DOHH2 (cell line): ENCODE results near the gene ANGPTL1.

ENCODE experiments used
- EZH2phosphoT487 ChIP-seq: fragments of 200-600 bp; sonication (generic); IDR thresholded peaks from 2 replicates; pipeline ENCODE4 v1.6.1; 2017; ENCODE audit warnings: borderline replicate concordance, mild to moderate bottlenecking, antibody characterized with exemption, low read length, moderate library complexity, mixed read lengths
- TF ChIP-seq, protein P1 (sequence below): fragments of 200-600 bp; sonication (generic); IDR thresholded peaks from one replicate; pipeline ENCODE4 v1.5.1; 2014; ENCODE audit warnings: antibody characterized with exemption, mild to moderate bottlenecking, low read depth, low read length; ENCODE audit not compliant: poor library complexity, severe bottlenecking

DNA sequence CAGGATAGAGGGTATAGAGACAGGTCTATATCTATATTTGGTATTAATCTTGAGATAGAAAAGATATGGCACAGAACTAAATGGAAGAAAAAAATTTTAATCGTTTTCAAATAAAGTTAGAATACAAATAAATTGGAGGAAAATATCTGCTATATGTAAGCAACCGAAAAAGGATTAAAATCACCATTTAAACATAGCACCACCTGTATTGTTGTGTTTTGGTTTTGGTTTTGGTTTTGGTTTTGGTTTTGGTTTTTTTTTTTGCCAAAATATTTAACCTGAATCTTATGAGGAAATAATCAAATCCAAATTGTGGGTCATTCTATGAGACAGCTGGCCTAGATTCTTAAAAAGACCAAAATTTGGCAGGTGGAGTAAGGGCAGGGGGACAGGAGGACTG lies 28.5 kb upstream of the ANGPTL1 start:
- TF ChIP-seq, protein P1, sequence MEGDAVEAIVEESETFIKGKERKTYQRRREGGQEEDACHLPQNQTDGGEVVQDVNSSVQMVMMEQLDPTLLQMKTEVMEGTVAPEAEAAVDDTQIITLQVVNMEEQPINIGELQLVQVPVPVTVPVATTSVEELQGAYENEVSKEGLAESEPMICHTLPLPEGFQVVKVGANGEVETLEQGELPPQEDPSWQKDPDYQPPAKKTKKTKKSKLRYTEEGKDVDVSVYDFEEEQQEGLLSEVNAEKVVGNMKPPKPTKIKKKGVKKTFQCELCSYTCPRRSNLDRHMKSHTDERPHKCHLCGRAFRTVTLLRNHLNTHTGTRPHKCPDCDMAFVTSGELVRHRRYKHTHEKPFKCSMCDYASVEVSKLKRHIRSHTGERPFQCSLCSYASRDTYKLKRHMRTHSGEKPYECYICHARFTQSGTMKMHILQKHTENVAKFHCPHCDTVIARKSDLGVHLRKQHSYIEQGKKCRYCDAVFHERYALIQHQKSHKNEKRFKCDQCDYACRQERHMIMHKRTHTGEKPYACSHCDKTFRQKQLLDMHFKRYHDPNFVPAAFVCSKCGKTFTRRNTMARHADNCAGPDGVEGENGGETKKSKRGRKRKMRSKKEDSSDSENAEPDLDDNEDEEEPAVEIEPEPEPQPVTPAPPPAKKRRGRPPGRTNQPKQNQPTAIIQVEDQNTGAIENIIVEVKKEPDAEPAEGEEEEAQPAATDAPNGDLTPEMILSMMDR: no peak
- no peak for TF ChIP-seq EZH2phosphoT487
